CD4-positive, alpha-beta T cell treated with Interleukin-17A for 1 hour (primary cell): ENCODE data around the gene VTI1A.
"Not testable (repeated sequence)": the region's sequence is repeated elsewhere in the genome, so short reads cannot be mapped to it uniquely, and the experiment has no call there.

Experiments used
- DNase-seq: peaks from one replicate; pipeline ENCODE4 v3.0.0-alpha.2; 2020

The VTI1A gene

DNA sequence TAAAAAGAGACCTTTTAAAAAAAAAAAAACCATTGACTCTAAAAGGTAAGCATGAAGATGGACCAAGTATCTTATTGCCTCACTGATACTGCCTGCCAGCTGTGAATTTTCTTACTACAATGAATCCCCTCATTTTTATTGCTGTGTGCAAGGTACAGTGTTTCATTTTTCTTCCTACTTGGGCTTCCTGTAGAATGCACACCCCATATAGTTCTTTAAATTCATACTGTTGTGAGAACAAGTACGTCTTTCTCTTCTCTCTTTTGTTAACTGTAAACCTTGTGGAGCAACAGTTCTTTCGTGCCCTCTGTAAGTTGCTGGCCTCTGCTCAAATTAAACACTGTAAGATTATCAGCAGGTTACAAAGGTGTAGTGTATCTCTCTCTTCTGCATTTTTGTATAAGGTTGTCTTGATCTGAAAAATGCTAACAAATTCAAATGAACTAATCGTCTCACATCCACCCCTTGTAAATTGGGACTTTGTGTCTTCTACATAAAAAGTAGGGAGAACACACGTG is 105.6 kb downstream of the VTI1A start:
- no peak for DNase-seq

DNA sequence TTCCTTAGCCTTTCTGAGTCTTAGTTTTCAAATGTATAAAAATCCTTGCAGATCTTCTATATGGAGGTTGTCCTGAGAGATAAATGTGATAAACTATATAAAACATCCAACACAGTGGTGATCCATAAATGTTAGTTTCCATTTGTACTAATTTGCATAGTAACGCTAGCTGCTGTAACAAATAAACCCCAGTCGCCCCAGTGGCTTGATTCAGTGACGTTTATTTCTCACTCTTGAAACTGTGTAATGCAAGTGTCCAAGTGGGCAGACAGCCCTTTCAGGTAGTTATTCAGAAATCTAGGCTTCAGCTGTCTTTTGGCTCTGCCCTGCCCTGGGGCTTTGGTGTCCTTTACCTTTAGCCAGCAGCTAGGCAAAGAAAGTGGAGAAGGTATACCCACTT is 106.3 kb downstream of the VTI1A start:
- no peak for DNase-seq

DNA sequence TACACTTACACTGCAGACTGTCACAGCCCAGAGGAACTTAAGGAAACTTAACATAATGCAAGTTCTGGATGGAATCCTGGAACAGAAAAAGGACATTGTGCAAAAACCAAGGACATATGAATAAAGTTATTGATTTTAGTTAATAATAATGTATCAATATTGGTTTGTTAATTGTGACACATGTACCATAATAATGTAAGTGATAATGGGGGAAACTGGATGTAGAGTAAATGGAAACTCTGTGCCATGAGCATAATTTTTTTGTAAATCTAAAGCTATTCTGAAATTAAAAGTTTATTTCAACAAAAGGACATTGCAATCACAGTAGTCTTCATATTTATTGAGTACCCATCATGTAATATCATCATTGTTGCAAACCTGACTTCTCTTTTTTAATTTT is 107.2 kb downstream of the VTI1A start:
- DNase-seq = no peak

DNA sequence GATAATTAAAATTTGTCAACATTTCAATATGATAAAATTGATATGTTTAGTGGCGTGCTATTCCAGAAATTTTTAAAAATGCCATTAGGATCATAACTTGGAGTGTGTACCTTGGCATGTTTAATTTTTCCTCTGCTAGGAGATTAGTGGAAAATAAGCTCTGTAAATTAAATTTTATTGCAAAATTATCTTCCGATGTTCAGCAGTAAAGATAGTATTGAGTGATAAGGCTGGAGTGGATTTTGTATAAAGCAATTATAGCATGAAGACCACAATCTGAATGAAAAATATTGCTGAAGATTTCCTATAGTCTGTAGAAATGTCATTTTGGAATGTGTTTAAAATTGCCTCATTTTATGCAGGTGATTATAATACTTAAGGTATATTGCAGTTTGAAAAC is 110.2 kb downstream of the VTI1A start:
- no peak for DNase-seq

DNA sequence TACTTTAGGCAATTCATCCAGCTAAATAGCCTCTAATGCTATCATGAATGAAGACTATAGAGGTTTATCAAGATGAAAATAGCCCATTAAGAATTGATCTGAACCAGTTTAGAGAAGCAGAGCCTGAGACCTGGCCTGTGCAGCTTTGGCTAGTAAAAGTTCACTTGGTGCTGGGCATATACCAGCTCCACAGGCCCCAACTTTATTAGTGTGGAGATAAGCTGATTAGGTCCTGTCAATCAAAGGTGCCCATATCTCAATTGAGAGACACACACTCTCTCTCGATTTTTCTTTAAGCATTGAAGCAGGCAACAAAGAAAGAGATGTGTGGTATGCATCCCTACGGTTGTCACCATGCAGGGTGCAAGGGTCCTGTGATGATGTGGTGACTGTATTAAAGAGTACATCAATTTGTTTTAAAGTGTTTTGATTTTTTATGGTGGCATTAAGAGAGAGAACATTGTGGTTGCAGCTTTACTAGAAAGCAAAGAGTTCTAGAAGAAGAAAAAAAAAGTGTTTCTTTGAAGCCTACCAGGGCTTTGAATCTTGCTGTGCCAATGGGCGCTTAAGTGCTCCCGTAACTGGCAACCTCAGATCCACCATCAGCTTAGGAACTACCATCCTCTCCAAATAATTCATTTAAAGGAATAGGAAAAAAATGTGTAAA is 111.6 kb downstream of the VTI1A start:
- DNase-seq = no peak

DNA sequence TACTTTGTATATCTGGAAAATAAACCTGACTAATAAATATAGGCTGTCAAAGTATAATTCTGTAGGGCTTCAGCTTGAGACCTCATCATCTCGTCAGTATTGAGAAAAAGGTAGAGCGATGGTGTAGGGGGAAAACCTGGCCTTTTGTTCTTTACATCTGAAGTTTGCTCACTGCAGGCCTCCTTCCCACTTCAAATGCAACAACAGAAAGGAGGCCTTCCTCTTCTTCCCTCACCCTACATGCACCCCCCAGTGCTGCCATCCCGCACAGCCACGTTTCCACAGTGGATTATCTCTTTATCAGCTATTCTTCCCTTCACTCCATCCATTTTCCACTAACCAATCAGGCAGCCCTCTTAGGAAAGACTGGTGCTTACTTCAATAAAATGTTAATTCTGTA is 112.3 kb downstream of the VTI1A start:
- DNase-seq = no peak

DNA sequence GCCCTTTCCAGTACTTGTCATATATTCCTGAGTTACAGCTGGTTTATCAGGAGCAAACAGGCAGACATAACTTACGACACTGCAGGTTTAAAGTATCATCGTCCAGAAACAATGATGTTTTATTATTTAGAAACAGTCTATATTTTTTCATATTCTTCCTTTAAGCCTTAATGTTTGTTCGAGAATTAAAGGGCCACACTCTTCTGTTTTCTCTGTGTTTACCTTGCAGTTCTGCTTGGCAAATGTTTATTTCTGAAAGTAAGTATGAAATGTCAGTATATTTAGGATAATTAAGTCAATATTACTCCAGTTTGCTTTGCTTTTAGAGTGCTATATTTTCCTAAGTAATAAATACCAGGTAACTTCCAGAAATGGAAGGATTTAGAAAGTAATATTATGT is 115.1 kb downstream of the VTI1A start:
- no peak for DNase-seq

DNA sequence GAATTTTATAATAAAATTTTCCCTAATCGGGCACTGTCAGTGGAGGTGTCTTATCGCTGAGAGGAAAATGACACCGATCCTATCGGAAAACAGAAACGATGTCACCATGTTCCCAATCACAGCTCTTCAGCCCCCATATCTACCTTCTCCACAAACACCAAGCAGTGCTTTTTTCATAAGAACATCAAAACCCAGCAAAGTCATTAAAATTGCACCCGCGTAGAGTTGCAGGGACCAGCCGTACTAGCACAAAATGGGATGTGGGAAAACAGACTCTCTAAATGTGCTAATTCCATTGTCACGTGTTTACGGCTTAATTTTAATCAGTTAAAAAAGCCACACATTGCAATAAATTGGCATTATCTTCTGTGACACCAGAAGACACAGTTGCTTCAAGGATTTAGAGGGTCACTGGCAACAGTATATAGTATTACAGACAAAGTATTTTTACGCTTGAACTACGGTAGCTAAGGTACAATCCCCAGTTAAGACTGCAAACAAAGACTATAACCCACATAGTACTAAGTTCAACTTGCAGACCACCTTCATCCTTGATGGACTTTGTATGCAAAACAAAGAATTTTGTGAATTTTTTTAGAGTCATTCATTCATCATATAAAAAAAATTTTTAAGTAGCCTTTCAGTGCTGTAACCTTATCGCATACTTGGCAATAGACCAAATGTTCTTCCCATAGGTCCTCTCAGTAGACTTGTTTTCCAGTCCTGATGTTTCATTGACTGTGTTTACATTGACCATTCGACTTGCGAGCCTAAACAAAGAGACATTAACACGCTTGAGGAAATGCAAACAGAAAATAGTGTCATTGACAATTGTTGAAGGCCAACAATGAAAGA is 116.0 kb downstream of the VTI1A start:
- DNase-seq = no peak

DNA sequence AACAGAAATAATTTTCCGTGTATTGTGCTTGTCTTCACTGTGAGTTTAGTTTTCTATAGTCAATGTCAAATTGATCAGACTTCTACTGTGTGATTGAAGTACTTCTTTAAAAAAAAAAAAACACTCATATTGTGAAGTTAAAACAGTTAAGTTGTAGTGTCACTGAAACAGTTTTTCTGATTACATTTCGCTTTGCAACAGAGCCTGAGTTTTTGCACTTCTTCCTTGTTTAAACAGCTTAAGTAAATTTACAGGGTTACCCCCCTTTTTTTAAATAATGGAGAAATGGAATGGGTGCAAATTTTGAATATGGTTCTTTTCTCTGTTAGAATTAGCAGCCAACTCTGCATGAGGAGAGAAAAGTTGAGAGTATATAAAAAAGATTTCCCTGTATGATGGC is 117.3 kb downstream of the VTI1A start:
- no peak for DNase-seq

DNA sequence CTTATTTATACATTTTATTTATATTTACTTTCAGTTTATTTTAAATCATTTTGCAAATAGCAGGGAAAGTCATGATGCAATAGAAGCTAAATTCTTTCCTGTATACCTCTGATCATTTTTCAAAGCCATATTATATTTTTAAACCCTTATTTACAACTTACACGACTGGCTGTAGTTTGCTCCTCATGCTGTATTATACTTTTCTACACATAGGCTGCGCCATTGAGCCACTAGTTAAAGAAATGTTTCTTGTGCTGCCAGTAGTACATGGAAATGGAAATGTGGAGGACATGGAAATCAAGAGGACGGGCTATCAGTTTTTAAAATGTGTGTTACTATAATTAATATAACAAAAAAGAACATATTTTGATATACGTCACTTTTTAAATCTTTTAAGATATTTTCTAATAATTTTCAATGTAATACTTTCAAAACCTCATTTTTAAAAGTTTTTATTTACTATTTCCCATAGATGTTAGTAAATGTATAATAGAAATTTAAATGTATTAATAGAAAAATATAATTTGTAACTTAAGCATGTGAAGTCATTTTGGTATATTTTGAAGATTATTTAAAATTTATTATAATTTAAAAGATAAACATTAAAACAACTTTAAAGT is 118.5 kb downstream of the VTI1A start:
- peak; percentile 20 for DNase-seq

DNA sequence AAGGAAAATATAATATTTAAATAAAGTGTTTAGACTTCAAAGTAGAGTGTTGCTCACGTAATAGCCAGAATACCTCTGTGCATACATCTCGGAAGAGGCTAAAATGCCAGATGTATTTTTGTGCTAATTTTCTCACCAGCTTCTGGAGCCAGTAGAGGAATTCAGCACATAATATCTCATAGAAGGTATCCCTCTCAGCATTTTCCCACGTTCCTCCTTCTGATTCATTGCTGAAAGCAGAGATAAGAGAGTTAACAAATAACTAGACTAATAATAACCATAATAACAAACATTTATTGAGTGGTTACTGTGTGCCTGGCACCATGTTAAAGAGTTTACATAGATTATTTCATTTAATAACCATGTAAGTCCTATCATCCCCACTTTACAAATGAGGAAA is 123.6 kb downstream of the VTI1A start:
- DNase-seq = no peak

DNA sequence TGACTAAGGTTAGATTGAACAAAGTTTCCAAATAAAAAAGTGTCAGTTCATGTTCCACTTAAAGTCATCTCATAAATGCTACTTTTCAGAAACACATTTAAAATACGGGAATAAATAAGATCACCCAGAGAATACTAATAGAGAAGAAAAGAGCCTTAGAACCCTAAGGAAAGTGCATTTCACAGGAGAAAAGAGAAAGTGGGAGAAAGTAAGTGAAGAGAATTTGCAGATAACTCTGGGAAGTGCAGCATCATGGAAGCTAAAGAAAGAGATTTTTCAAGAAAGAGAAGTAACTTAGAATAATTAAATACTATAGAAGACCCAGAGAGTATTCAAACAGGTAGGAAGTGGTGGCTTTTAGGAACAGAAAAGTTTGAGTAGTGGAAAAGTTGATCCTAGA is 132.6 kb downstream of the VTI1A start:
- no peak for DNase-seq

DNA sequence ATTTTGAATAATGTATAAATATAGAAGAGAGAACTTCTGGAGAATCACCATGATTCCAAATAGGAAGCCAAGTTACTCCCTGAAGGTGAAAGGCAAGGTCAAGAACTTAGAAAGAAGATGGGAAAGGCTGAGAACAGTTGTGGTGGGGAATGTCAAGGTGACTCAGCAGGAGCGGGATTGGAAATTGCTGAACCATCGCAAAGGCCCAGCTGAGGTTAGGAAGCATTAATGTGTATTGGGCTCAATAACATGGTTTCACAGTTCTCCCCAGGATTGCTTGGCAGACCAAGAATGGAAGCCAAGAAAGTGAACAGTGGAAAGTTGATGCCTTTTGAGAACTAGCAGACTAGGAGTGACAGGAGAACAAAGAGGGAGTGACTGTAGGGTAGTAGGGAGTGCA is 133.3 kb downstream of the VTI1A start:
- no peak for DNase-seq

DNA sequence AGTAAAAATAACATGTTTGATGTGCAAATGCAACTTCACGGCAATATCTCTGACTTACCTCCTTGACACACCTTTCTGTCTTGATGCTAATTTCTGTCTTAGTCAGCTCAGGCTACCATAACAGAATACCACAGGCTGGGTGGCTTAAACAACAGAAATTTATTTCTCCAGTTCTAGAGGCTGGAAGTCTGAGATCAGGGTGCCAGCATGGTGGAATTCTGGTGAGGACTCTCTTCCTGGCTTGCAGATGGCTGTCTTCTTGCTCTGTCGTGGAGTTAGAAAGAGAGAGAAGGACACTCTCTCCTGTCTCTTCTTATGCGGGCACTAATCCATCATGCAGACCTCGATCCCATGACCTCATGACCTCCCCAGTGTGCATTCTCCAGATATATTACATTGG is 134.9 kb downstream of the VTI1A start:
- DNase-seq = no peak

DNA sequence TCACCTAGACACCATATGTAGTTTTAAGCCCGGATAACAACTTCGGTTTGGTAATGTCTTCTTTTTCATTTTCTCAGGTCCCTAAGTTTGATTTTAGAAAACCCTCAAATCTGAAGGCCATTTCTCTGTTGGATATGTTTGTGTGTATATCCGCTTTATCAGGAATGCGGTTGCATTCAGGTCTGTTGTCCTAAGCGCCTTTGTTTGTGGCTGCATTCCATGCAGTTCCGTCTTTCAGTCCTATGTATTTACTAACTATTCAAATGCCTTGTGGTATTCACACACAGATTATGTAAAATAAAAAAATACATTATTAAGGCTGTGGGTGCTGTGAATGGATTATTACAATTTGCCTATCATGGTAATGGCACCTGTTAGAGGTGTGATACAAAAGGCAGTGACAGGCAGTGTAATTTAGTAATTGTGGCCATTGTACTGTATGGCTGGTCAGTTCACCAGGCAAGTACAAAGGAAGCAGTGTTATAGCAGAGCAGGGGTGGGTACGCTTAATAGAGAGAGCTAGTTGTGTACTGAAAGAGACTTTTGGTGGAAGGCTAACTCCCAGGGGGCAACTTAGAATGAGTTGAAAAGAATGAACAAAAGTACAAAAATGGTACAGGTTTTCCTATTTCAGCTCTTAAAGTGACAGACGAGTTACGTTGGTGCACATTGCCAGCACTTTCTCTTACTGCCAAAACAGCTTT is 136.4 kb downstream of the VTI1A start:
- no peak for DNase-seq

DNA sequence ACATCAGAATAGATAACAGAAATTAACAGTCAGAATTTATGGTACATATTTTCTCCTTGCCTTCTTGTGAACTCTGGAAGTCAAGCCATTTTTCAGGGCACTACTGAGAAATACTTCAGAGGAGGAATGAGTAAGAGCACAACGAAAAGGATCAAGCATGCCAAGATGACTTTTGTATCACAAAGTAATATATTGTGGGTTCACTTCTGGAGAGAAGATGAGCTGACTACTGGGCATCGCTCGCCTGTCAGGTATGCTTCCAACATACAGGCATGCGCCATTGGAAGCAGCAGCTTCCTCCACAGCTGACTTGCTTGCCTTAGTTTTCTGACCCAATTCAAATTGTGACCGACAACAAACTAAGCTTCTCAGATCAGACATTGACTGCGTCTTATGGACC is 137.3 kb downstream of the VTI1A start:
- DNase-seq = no peak

DNA sequence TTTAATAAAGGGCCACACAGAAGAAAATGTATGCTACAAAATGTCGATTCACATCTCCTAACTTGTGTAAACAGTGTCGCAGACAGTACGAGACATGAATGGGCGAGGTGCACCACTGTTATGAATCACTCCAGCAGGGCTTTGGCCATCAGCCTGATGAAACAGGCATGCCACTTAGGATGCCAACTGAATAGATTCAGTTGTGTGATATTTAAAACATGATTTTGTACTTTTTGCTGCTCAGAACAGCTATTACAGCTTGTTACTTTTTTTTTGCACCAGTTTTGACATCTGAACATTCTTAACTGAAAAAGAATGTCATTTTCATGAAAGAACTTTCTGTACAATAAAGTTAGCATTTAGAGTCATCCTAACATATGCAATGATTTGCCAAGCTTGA is 138.1 kb downstream of the VTI1A start:
- DNase-seq = no peak

DNA sequence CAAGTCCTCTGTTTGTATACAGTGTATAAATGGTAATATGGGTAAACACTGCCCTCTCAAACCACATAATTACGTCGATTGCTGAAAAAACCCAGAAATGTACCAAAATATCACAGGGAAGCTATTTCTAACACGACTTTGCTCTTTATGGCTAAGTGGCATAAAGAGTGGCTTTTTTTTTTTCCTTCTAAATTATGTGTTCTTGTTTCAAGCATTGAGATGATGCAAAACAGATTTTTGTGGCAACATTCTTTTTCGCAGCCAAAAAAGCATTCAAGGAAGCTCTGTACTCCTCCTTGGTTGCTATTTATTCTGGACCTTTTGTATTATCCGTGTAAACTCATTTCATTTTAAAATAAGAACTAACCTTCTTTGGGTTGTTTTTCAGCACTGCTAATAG is 138.9 kb downstream of the VTI1A start:
- no peak for DNase-seq

DNA sequence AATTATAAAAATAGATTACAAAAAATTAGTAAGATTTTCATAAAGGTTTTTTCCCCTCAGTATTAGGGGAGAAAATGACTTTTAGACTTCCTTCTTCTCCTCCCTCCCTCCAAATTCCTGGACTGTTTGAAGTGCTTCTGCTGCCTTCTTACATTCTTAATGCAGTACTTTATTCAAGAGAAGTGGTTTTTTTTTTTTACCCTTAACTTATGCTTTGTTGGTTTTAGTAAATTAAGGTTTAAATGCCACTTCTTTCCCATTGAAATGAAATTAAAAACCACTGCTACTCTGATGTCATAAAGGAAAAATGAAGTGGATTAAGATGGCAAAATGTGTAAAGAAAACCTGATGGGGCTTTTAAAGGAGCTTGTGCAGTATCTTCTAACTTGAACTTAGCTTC is 140.7 kb downstream of the VTI1A start:
- no peak for DNase-seq

DNA sequence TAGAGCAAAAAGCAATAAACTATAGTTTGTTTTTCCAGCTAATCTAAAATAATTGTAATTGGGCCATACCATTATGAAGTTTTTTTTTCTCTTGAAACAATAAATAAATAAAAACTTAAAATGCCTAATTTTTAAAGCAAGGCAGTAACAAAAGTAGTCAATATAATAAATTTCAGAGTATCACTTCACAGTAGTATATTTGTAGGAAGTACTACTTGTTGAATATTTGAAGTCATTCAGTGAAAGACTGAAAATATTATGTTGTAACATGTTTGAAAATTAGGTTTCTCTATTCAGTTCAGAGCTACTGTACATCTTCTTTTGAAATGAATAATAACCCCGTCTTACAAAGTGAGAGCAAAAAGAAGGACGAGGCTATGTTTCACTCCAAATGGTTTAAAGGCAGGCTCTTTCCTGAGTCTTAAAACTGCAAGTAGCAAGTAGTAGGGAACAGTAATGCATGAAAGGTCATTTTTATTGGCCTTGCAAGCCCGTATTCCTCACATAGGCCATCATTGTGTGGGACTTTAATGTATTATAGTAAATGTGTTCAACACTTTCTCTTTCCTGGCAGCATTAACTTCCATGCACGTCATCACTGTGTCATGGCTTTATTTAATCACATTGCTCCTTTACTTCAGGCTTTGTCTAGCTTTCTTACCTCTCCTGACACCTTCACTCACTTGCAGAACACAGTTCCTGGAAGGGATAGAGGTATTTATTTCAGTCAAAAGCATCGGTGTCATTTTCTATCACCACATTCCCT is 141.4 kb downstream of the VTI1A start:
- DNase-seq = no peak

DNA sequence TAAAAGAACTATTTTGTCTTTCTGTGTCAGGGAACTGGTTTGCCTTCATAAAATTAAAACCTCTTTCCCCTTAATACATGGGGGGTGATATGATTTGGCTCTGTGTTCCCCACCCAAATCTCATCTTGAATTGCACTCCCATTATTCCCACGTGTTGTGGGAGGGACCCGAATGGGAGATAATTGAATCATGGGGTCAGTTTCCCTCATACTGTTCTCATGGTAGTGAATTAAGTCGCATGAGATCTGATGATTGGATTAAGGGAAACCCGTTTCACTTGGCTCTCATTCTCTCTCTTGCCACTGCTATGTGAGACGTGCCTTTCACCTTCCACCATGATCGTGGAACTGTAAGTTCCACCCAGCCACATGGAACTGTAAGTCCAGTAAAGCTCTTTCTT is 142.1 kb downstream of the VTI1A start:
- DNase-seq = no peak

DNA sequence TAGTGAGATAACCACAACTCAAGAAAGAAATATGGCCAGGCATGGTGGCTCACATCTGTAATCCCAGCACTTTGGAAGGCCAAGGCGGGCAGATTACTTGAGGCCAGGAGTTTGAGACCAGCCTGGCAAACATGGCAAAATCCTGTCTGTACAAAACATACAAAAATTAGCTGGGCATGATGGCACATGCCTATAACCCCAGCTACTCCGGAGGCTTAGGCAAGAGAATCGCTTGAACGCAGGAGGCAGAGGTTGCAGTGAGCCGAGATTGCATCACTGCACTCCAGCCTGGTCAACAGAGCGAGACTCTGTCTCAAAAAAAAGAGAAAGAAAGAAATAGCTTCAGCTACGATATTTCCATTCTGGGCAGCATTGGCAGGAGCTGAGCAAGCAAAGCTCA is 143.8 kb downstream of the VTI1A start:
- not testable (repeated sequence) for DNase-seq

DNA sequence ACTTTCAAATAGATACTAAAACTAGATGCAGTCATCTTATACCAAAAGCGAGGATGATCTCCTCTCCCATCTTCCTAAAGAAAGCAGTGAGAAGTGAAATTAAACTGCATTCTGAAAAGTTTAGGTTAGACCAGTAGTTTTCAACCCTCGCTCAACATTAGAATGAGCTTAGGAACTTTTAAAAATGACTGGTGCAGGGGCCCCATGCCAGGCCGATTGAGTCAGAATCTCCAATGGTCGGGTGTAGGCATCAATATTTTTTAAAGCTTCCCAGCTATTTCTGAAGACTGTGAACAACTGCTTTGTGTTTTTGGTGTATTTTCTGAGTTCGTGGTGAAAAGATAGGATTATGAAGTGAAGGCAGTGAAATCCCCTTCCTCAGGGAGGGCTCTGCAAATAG is 146.0 kb downstream of the VTI1A start:
- no peak for DNase-seq
